Measurements from ENCODE around the gene CNOT4.

The CNOT4 gene

GRCh38 chr7:135389971-135390370, 119.9 kb downstream of the CNOT4 start:
- no peak for DNase-seq

DNA sequence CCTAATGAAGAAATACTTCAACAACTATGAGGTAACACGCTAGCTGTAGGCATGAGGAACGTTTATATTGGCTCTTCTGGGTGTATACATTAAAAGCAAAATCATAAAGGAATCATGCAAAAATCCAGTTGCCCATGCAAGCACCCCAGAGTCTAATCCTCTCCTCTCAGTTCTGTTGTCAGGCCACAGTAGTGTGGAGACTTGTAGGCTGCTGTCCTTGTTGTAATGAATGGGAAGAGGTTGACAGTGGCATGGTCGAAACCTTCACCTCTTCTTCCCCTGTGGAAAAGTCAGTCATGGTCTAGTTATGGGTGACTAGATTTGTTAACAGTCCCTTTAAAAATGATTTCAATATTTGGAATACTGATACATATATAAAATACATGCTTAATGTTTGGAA, 121.3 kb downstream of the CNOT4 start:
- no peak for DNase-seq

DNA sequence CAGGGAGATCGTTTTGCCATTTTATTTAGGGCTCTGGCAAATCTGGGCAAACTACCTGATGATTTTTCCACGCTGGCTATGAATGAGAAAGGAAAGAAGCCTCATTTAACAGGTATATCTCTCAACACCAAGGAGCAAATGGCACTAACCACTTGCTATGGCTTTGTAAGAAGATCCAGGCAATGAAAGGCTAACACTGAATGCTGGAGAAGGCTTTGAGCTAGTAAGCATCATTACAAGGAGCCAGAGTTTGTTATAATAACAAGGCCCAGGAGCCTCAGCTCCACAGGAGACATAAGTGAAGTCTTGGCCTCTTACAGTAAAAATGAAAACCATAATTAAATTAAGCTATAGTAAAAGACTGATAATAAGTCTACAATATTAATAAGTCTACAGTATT, 123.1 kb downstream of the CNOT4 start:
- DNase-seq = no peak

DNA sequence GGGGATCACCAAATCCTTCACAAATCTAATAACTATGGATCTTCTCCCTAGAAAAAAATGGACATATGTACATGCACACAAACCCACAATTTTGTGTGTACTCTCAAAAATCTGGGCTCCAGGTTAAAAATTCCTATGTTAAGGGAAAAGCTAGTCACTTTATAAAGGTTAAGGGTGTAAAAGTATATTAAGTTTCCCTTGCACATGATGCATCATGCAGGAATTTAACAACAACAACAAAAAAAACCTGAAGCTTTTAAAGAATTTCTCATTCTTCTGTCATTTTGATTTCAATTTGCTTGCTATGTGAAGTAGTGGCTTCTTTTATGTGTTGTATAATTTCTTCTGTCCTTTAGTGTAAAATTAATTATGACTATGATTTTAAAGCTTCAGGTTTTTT, 123.7 kb downstream of the CNOT4 start:
- DNase-seq = no peak

GRCh38 chr7:135385209-135385608, 124.7 kb downstream of the CNOT4 start:
- no peak for DNase-seq

- DNase-seq = no peak
Measured at GRCh38 chr7:135383525-135384175, 126.3 kb downstream of the CNOT4 start.

DNA sequence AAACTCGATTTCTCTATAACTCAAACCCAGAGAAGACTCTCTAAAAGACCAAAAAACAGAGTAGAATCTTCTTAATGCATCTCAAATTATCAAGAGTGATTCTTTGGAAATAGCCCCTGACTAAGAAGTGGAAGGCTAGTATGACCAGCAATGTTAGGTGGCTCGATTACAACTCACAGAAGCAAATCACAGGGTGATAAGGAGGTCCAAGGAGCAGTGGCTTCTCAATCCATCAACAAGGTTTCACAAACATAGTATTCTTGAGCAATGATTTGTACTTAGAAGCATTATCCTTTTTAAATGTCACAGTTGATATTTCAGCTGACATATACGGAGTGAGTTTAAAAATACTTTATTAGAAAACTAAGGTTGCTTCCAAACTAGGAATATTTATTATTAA, 127.7 kb downstream of the CNOT4 start:
- no peak for DNase-seq

DNA sequence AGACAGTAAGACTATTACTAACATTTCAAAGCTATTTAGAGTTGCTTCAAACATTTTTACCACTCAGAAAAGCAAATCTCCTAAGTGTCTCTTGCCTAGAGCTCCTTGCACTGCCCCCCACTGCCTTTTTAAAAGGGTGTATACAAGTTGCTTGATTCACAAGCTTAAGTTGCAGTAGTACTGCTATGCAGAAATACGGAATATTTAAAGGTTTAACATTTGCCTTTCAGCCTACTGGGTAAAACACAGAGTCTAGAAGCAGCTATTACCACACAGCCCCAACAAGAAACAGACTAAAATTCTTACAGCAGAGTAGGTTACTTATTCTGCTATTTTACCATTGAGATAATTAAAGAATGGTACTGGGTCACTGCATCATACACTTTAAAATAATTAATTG, 128.5 kb downstream of the CNOT4 start:
- DNase-seq = no peak

DNA sequence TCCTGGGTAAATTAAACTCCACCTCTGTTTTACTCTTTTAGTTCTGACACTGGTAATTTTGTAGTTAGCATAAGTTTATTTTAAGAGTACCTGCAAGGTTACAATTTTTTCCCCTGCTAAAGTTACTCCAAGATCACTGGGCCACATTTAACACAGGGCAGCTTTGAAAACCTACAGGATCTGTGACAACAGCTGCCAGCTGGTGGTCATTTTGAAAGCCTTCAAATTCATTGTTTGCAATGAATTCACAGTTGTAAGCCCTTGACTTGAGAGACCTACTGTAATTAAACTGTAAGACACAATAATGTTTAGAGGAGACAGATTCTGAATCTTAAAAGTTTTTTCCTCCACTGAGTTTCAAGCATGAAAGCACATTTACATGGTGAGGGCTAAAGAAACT, 129.6 kb downstream of the CNOT4 start:
- DNase-seq = no peak

GRCh38 chr7:135377171-135377570, 132.7 kb downstream of the CNOT4 start:
- no peak for DNase-seq

GRCh38 chr7:135375908-135376699, 133.8 kb downstream of the CNOT4 start:
- DNase-seq = no peak

DNA sequence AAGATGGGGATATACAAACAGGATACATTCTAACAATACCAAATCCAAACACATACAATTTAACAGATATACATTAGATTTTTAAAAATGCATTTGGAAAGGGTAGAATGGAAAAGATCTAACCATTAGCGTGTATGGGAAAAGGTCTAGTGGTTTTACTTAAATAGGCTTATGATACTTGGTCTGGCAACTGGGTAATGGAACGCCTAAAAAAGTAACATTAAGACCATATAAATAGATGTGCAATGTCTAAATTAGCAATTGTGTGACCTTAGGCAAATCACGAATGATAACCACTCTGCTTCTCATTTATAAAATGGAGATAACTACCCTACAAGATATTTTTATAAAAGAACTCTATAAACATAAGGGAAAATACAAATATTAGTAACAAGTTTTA, 135.2 kb downstream of the CNOT4 start:
- DNase-seq = no peak

DNA sequence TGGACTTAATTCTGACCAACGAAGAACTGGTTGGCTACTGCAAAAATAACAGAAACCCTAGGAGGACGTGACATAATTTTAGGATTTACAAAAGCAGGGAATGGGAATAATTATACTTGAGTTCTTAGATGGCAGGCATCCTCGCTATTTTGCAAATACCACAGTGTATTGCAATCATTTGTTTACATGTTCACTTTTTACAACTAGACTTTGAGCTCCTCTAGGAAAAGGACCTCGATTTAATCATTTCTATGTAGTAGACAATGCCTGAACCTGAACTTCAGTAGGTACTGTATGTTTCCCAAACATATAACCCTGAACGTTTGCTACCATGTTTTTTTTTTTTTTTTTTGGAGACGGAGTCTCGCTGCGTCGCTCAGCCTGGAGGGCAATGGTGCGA, 137.7 kb downstream of the CNOT4 start:
- DNase-seq = no peak

GRCh38 chr7:135370656-135371055, 139.2 kb downstream of the CNOT4 start:
- DNase-seq = no peak

DNA sequence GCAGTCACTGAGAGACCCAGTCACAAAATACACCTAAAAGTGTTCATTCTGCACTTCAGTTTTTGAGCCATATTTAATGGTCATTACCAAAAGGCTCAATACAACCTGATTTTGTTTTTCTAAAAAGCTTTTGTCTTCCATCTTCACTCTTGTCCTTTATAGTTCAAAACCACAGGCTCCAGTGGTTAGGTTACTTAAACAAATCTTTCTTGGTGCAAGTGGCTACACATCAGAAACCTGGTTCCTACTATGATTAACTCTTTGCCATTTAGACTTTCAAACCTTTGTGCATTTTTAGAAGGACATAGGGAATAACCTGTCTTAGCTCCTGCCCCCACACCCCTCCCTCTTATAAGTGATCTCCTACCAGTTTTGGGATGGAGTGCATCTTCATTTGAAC, 140.5 kb downstream of the CNOT4 start:
- no peak for DNase-seq

- no peak for DNase-seq
Measured at GRCh38 chr7:135368416-135369186, 141.3 kb downstream of the CNOT4 start.

- DNase-seq = no peak
Measured at GRCh38 chr7:135366843-135367508, 142.9 kb downstream of the CNOT4 start.

DNA sequence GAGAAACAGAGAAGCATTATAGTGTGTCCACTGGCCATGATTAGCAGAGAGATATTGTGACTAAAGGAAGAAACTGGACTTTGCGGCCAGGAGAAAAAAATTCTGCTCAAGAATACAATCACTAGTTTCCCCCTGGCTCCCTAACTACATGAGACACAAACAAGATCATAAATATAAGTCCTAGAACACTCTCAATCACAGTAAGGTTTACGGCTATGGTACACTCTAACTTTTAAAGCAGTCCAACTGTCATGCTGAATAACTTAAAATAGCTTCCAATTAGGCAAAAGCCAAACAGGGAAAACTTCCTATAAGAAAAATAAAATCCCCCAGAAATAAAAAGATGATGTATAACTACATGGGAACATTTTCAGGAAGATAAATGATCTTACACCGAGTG, 144.2 kb downstream of the CNOT4 start:
- no peak for DNase-seq

- no peak for DNase-seq
Measured at GRCh38 chr7:135364206-135364605, 145.7 kb downstream of the CNOT4 start.

GRCh38 chr7:135362871-135363270, 147.0 kb downstream of the CNOT4 start:
- no peak for DNase-seq

GRCh38 chr7:135361788-135362187, 148.1 kb downstream of the CNOT4 start:
- DNase-seq = no peak

DNA sequence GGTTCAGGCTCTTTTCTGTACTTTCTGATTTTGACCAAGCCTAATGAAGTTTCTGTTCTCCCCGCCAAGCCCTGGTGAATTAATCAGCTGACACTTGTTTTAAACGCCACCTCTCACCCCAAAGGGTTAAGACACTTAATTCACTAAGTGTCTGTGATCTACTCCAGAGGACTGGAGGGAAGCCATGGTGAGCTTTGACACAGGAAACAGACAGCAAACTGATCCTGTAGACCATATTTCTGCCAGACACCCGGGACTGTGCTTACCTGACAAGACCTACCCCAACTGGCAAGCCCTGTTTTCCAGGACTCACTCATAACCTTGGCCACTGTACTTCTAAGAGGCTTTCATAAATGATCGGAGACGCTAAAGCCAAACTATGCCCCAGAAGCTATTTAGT, 150.3 kb downstream of the CNOT4 start:
- DNase-seq = no peak

DNA sequence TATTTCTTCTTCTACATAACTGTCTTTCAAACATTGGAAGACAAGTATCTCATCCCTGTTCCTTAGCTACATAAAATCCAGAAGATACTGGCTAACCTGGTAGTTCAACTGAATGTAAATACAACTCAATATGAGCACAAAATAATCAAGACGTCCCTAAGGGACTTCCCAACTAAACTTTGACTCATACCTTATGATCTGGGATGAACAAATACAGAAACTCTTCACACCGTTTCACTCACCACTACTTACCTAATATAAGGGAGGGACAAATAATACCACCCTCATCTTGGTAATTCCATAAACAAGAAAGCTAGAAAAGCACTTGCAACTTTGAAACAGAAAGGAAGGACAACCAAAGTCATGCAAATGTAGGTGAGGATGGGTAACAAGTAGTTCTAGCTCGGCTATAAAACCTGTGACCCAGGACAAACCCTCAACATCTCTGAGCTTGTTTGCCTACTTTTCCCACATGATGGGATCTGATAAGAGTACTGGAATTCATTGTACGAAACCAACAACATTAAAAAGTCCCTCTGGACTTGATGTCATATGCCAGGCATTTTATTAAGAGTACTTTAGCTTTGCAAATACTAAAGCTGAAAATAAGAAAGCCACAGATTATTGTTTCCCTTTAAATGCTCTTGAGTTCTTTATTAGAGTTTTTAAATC, 154.4 kb downstream of the CNOT4 start:
- no peak for DNase-seq

Measured in RPMI8226 (cell line).